Esophagus squamous epithelium (tissue), 5 donors: ENCODE data around the gene RNPEPL1. TPM values are rescaled to one million over a fixed set of nuclear protein-coding genes. Genes with fewer than 3 reads are reported as not detected.

ENCODE experiments used
- DNase-seq: peaks from one replicate; lab custom pipeline; 2025; lab: John Stamatoyannopoulos, UW
- H3K27ac ChIP-seq, 4 donors: fragments of 200-600 bp; sonication (generic); one replicate each; pipeline ENCODE4 v1.5.1; 2016 to 2019; ENCODE audit warnings: mild to moderate bottlenecking in 1 of 4
- H3K27me3 ChIP-seq, 4 donors: fragments of 200-600 bp; sonication (generic); 1 replicate in 3 of 4; 2 replicates in 1 of 4; pipeline versions ENCODE4 v1.5.1 to v1.6.0; 2017 to 2021; ENCODE audit warnings: antibody characterized with exemption in 1 of 4
- H3K36me3 ChIP-seq, 3 donors: fragments of 200-600 bp; sonication (generic); one replicate each; pipeline ENCODE4 v1.5.1; 2016 to 2019
- H3K4me1 ChIP-seq, 3 donors: fragments of 200-600 bp; sonication (generic); one replicate each; pipeline ENCODE4 v1.5.1; 2017 to 2019
- H3K4me3 ChIP-seq, 4 donors: fragments of 200-600 bp; sonication (generic); 1 replicate in 3 of 4; 2 replicates in 1 of 4; pipeline ENCODE4 v1.5.1; 2016 to 2019; ENCODE audit warnings: mild to moderate bottlenecking in 2 of 4, moderate library complexity in 1 of 4
- H3K9me3 ChIP-seq, 3 donors: fragments of 200-600 bp; sonication (generic); one replicate each; pipeline ENCODE4 v1.5.1; 2016 to 2019
- POLR2A ChIP-seq, 4 donors: fragments of 450-650 bp; IDR thresholded peaks; one replicate each; pipeline ENCODE4 v1.6.1; 2017; ENCODE audit warnings: antibody characterized with exemption in 4 of 4, mild to moderate bottlenecking in 4 of 4, moderate library complexity in 3 of 4
- WGBS, 2 donors: methylation state at CpG; one replicate each; pipeline ENCODE4 v1.1.5; 2018; 5-methylcytosine and 5-hydroxymethylcytosine counted together
- intact Hi-C: fragments of 100-400 bp; cut with DNase I; formaldehyde crosslinking; loops from one replicate; pipeline ENCODE4 v1.15.0; 2022
- total RNA-seq, 4 donors: library from RNA; depleted of rRNA; stranded (reverse); fragments of >200 nt; gene quantifications; one replicate each; pipeline ENCODE4 v1.1.0, GENCODE V29; 2016
- TF ChIP-seq, protein P1 (sequence below), 6 experiments: fragments of 450-650 bp in 4 of 6; fragments of 200-600 bp in 2 of 6; sonication (generic) in 2 of 6; IDR thresholded peaks; one replicate each; pipeline ENCODE4 v1.5.1; 2016 to 2019; ENCODE audit warnings: antibody characterized with exemption in 6 of 6, mild to moderate bottlenecking in 4 of 6, moderate library complexity in 4 of 6
- donor health status: DM: yes; HTN: yes; CAD: no.

The RNPEPL1 gene
- total RNA-seq, 4 donors from 2014 or later: 41.9 to 96.5 (median 48.1) TPM

DNA sequence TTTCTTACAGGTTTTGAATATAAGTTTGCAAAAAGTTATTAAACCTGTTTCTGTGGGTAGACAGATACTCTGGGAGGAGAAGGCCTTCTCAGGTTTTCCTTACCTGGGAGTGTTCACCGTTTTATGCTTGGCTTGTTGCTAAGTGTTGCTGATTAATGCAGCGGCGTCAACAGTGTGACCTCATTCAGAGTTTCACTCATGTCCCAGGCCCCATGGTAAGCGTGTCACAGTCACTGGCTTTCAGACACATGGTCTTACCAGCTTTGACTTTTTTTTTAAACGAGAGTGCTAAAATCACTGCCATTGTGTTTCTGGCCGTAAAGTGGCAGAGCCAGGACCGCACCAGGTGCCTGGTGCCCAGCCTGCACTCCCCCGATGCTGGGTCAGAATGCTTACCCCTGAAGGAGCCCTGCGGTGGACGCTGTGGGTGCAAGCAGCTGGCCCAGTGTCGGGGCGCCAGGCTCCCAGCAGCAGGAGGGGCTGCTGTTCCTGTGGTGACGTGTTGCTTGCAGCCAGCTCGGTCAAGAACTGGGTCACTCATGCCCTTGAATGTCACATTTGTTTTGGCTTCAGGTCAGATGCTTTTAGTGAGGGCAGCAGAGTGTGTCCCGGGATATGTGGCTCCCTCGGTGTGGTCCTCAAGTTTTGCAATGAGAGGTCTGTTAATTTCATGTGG lies 21.7 kb downstream of the RNPEPL1 start:
- Histone ChIP-seq H3K27ac (no peak overlapping the region), H3K27me3 (no peaks in the 10 kb centered on the region), H3K9me3 (no peaks in the 10 kb centered on the region), H3K4me3 (no peak overlapping the region), H3K4me1 (peaks cover 19 to 53% (median 24%) of the 10 kb centered on the region in 3 donors), H3K36me3 (peaks cover 0 to 60% (median 0%) of the 10 kb centered on the region in 3 donors)
- intact Hi-C loops: no loop called here
- TF ChIP-seq, protein P1, sequence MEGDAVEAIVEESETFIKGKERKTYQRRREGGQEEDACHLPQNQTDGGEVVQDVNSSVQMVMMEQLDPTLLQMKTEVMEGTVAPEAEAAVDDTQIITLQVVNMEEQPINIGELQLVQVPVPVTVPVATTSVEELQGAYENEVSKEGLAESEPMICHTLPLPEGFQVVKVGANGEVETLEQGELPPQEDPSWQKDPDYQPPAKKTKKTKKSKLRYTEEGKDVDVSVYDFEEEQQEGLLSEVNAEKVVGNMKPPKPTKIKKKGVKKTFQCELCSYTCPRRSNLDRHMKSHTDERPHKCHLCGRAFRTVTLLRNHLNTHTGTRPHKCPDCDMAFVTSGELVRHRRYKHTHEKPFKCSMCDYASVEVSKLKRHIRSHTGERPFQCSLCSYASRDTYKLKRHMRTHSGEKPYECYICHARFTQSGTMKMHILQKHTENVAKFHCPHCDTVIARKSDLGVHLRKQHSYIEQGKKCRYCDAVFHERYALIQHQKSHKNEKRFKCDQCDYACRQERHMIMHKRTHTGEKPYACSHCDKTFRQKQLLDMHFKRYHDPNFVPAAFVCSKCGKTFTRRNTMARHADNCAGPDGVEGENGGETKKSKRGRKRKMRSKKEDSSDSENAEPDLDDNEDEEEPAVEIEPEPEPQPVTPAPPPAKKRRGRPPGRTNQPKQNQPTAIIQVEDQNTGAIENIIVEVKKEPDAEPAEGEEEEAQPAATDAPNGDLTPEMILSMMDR (IDR thresholded peaks at IDR 0.05): no peak
- no peak for TF ChIP-seq POLR2A (IDR thresholded peaks at IDR 0.05)
- WGBS, 2 donors: 69 to 83% methylated on average over 4 of the region's 16 CpGs
- DNase-seq: no peak

DNA sequence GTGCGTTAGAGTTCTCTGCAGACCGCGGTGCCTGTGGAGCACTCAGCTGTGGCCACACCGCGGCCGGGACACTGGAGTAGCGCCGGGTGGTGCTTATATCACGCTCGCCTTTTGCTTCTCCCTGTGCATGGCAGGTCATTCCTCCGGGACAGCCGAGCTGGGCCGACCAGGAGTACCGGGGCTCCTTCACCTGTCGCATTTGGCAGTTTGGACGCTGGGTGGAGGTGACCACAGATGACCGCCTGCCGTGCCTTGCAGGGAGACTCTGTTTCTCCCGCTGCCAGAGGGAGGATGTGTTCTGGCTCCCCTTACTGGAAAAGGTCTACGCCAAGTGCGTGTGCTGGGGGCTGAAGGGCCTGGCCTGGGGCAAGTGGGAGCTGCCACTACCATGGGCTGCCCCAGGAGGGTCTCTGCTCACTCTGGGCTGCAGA lies 22.4 kb downstream of the RNPEPL1 start:
- peaks cover 15 to 53% (median 17%) of the 10 kb centered on the region in 3 donors for H3K4me1 ChIP-seq
- TF ChIP-seq, protein P1 (IDR thresholded peaks at IDR 0.05): no peak
- no peak for TF ChIP-seq POLR2A (IDR thresholded peaks at IDR 0.05)
- no peak for DNase-seq
- intact Hi-C loops: no loop called here
- no peaks in the 10 kb centered on the region for H3K9me3 ChIP-seq
- no peaks in the 10 kb centered on the region for H3K27me3 ChIP-seq
- WGBS, 2 donors: 93 to 95% methylated on average over 3 to 16 of the region's 21 CpGs
- H3K4me3 ChIP-seq: no peak overlapping the region
- no peak overlapping the region for H3K27ac ChIP-seq
- peaks cover 0 to 67% (median 0%) of the 10 kb centered on the region in 3 donors for H3K36me3 ChIP-seq

DNA sequence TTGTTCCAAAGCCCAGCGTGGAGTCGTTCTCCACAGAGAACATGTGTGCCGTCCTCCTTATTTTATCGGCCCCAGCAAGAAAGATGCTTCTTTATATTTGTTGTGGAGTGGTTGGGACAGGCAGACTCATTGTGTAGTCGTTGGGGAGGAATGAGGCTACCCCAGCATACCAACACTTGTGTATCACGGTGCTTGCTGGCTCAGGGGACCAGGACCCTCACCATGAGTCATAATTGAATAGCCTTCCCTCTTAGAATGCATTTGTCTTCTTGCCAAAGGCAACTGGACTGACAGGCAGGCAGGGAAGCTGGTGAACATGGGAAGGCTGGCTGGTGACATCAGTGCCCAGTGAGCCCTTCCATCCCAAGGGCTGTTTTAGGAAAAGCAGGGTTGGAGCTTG lies 22.9 kb downstream of the RNPEPL1 start:
- no peaks in the 10 kb centered on the region for H3K27me3 ChIP-seq
- H3K36me3 ChIP-seq: peaks cover 0 to 72% (median 0%) of the 10 kb centered on the region in 3 donors
- intact Hi-C loops: no loop called here
- H3K27ac ChIP-seq: no peak overlapping the region
- H3K4me1 ChIP-seq: peaks cover 16 to 57% (median 20%) of the 10 kb centered on the region in 3 donors
- 94 to 98% methylated on average over 2 to 6 of the region's 6 CpGs for WGBS, 2 donors
- H3K4me3 ChIP-seq: no peak overlapping the region
- no peaks in the 10 kb centered on the region for H3K9me3 ChIP-seq
- DNase-seq: no peak
- no peak for TF ChIP-seq POLR2A (IDR thresholded peaks at IDR 0.05)
- TF ChIP-seq, protein P1 (IDR thresholded peaks at IDR 0.05): no peak

DNA sequence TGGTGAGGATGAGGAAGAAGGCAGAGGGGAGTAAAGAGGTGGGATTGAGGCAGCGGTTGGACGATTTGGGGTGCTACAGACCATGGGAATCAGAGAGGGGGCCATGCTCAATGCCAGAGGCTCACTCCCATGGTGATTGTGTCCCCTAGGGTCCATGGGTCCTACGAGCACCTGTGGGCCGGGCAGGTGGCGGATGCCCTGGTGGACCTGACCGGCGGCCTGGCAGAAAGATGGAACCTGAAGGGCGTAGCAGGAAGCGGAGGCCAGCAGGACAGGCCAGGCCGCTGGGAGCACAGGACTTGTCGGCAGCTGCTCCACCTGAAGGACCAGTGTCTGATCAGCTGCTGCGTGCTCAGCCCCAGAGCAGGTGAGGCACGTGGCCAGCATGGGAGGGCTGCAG lies 23.5 kb downstream of the RNPEPL1 start:
- Histone ChIP-seq H3K27ac (no peak overlapping the region), H3K9me3 (no peaks in the 10 kb centered on the region), H3K4me1 (peaks cover 16 to 61% (median 20%) of the 10 kb centered on the region in 3 donors), H3K36me3 (peaks cover 0 to 78% (median 0%) of the 10 kb centered on the region in 3 donors), H3K27me3 (no peaks in the 10 kb centered on the region), H3K4me3 (no peak overlapping the region)
- no peak for DNase-seq
- WGBS, 2 donors: 94 to 95% methylated on average over 10 to 11 of the region's 13 CpGs
- TF ChIP-seq, protein P1 (IDR thresholded peaks at IDR 0.05): no peak
- TF ChIP-seq POLR2A (IDR thresholded peaks at IDR 0.05): no peak
- intact Hi-C loops: no loop called here

DNA sequence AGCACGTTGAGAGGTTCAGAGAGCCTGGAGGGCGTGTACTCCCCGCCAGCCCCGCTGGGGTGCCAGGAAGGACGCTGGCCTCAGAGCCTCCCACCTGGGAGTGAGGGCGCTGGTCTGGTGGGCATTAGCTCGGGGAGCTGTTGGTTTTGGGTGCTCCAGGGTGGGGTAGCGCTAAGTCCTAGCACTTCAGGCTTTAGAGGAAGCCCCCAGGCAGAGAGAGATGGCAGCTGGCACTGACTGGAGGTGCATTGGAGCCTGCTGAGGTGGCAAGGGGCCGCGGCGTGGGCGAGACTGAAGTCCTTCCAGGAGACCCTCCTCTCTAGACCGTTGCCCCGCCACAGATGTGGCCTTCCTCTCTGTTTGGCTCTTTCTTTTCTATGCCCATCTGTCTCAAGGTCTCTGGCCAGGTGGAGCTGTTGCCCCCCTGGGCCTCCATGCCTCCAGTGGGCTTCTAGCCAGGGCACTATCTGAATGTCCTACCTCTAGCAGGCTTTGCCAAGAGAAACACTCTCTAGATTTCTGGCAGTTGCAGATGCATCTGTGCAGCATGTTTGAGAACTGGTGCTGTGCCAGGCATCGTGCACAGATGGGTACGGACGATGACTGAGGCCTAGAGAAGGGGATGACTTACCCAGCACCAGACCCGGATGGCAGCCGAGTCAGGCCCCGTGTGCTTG lies 24.9 kb downstream of the RNPEPL1 start:
- WGBS, 2 donors: 90 to 93% methylated on average over 6 to 11 of the region's 20 CpGs
- intact Hi-C loops: no loop called here
- Histone ChIP-seq H3K4me3 (no peak overlapping the region), H3K4me1 (peaks cover 5 to 47% (median 10%) of the 10 kb centered on the region in 3 donors), H3K27ac (no peak overlapping the region), H3K9me3 (no peaks in the 10 kb centered on the region), H3K27me3 (no peaks in the 10 kb centered on the region), H3K36me3 (peaks cover 5 to 92% (median 10%) of the 10 kb centered on the region in 3 donors)
- no peak for DNase-seq
- no peak for TF ChIP-seq POLR2A (IDR thresholded peaks at IDR 0.05)
- TF ChIP-seq, protein P1 (IDR thresholded peaks at IDR 0.05): no peak
